Psoas muscle (tissue), 8 donors: ENCODE measurements around the gene ITGA1. TPM values are rescaled to one million over a fixed set of nuclear protein-coding genes. Genes with fewer than 3 reads are reported as not detected.

Experiments used
- ATAC-seq, 4 donors: fragments of 200-7000 bp; cut with Tn5 transposase; one replicate each; pipeline ENCODE4 v1.9.1; 2020; ENCODE audit warnings: moderate library complexity in 3 of 4, mild to moderate bottlenecking in 2 of 4
- DNase-seq, 2 donors: peaks; one replicate each; pipeline ENCODE4 v3.0.0-alpha.2; 2020
- H3K27ac ChIP-seq: fragments of 200-600 bp; one replicate; pipeline ENCODE4 v1.8.0; 2022
- H3K27me3 ChIP-seq, 3 donors: fragments of 200-600 bp in 1 of 3; one replicate each; pipeline versions ENCODE4 v1.6.1 to v1.8.0; 2013 to 2022; ENCODE audit warnings: low read length in 2 of 3, mild to moderate bottlenecking in 2 of 3, moderate library complexity in 1 of 3; ENCODE audit not compliant: insufficient read depth in 3 of 3
- H3K36me3 ChIP-seq, 2 donors: fragments of 200-600 bp in 1 of 2; one replicate each; pipeline versions ENCODE4 v1.6.1 to v1.8.0; 2013 to 2022; ENCODE audit warnings: low read depth in 1 of 2, mild to moderate bottlenecking in 1 of 2, moderate library complexity in 1 of 2; ENCODE audit not compliant: insufficient read depth in 1 of 2
- H3K4me1 ChIP-seq: fragments of 200-600 bp; one replicate; pipeline ENCODE4 v1.8.0; 2022
- H3K4me3 ChIP-seq: fragments of 200-600 bp; one replicate; pipeline ENCODE4 v1.8.0; 2022; ENCODE audit warnings: mild to moderate bottlenecking
- H3K9me3 ChIP-seq: fragments of 200-600 bp; one replicate; pipeline ENCODE4 v1.8.0; 2022
- WGBS, 3 donors: extraction: QIAGEN DNeasy Blood & Tissue Kit; methylation state at CpG; one replicate each; pipeline versions ENCODE4 v1.1.6 to v1.1.7; 2013; 5-methylcytosine and 5-hydroxymethylcytosine counted together
- intact Hi-C, 2 donors: fragments of 100-400 bp; cut with DNase I; formaldehyde crosslinking; loops; one replicate each; pipeline versions ENCODE4 v1.11.0 to v1.14.2; 2022
- polyA plus RNA-seq, 3 donors: library from polyadenylated mRNA; stranded (reverse); fragments of 200-250 nt; gene quantifications; one replicate each; pipeline ENCODE4 v1.2.3, GENCODE V29; 2013
- total RNA-seq, 4 donors: library from RNA; stranded (reverse); fragmentation: NEBNext Ultra II Directional in 2 of 4; extraction: Animal tissue kit (Norgen Biotek cat#: 25700) in 2 of 4; gene quantifications; one replicate each; pipeline versions ENCODE4 v1.2.1 to v1.2.4, GENCODE V29; 2021 to 2023
- TF ChIP-seq, protein P1 (sequence below): fragments of 200-600 bp; IDR thresholded peaks from one replicate; pipeline ENCODE4 v1.8.0; 2022; ENCODE audit warnings: antibody characterized with exemption
- donor health status: healthy with polysubstance abuse.
- donor health status: DM: no; HTN: no; CAD: no; lungs with moderate emphysema.
- donor health status: Bipolar disorder and iron deficiency.
- donor health status: healthy.
- donor health status: DM: yes; HTN: yes; CAD: no.
- donor health status: DM: no; HTN: no; CAD: no.
- donor health status: DM: no; HTN: no; CAD: no.
- donor health status: DM: yes; HTN: yes; CAD: no.

The ITGA1 gene
- total and polyA plus RNA-seq, 7 donors: 3.4 to 29.3 (median 13.0) TPM

DNA sequence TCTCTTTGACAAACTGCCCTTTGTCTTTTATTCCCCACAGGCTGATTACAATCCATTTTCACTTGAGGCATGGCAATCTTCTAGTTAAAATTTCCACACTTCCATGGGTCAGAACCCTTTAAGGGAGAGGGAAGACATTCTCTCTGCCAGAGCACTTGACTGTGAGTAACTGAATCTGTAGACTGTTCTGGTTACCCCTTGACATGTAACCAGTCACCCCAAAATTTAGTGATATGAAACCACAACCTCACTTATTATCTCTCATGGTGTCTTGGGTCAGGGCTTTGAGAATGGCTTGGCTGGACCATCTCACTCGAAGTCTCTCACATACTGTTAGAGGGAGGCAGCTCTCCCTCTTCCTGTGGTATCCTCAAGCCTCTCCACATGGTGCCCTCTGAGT, 215.4 kb downstream of the ITGA1 start:
- intact Hi-C loops: no loop called here
- no peaks in the 10 kb centered on the region for H3K27me3 ChIP-seq
- no peak overlapping the region for H3K27ac ChIP-seq
- TF ChIP-seq, protein P1, sequence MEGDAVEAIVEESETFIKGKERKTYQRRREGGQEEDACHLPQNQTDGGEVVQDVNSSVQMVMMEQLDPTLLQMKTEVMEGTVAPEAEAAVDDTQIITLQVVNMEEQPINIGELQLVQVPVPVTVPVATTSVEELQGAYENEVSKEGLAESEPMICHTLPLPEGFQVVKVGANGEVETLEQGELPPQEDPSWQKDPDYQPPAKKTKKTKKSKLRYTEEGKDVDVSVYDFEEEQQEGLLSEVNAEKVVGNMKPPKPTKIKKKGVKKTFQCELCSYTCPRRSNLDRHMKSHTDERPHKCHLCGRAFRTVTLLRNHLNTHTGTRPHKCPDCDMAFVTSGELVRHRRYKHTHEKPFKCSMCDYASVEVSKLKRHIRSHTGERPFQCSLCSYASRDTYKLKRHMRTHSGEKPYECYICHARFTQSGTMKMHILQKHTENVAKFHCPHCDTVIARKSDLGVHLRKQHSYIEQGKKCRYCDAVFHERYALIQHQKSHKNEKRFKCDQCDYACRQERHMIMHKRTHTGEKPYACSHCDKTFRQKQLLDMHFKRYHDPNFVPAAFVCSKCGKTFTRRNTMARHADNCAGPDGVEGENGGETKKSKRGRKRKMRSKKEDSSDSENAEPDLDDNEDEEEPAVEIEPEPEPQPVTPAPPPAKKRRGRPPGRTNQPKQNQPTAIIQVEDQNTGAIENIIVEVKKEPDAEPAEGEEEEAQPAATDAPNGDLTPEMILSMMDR: no peak
- H3K4me3 ChIP-seq: no peak overlapping the region
- H3K9me3 ChIP-seq: no peaks in the 10 kb centered on the region
- no peaks in the 10 kb centered on the region for H3K36me3 ChIP-seq
- ATAC-seq: no peak
- no peaks in the 10 kb centered on the region for H3K4me1 ChIP-seq
- DNase-seq: no peak
- 95 to 100% (median 96%) methylated on average over 1 of the region's 1 CpG for WGBS, 3 donors

DNA sequence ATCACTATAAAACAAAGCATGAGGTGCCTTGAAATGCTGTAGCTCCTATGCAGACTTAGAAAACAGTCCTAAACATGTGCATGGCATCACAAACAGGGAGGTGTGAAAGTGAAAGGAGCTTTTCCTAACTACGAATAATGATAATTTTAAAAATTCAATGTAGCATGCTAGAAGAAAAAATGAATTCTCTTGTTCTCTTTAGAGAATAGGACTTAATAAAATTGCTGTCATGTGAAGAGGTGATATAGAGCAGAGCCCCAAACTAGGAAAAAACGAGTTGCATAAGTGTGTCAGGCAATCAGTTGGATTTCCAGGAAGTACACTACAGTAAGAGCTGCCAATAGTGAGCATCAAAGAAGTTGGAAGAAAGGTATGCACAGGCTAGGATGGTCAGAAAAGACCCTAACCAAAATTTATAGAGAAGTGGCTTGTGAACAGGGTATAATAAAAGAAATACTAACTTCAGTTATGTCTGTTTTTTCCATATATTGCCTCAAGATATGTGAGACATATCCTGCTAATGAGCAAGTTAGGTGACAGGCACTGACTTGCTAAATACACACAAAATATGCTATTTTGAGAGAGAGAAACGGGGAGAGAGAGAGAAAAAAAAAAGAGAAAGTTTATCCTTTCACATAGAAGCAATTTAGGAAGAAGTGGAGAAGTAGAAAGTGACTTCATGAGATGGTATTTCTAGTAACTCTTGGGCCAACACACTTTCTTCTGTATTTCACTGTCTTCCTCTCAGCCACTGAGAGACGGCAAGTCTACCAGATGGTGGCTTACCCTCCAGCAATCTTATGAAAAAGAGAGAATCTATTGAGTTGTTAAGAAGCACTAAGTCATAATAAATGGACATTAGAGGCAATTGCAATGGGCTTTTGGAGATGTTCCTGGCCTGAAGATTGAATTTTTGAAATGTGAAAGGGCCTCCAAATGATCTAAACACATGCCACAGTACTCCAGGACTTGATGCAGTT, 219.5 kb downstream of the ITGA1 start:
- ATAC-seq (no peak), DNase-seq (no peak)
- no peaks in the 10 kb centered on the region for H3K36me3 ChIP-seq
- no peaks in the 10 kb centered on the region for H3K27me3 ChIP-seq
- no peaks in the 10 kb centered on the region for H3K4me1 ChIP-seq
- TF ChIP-seq, protein P1: no peak
- intact Hi-C loops: no loop called here
- no peak overlapping the region for H3K4me3 ChIP-seq
- no peaks in the 10 kb centered on the region for H3K9me3 ChIP-seq
- H3K27ac ChIP-seq: no peak overlapping the region
- whole genome bisulfite sequencing, 3 donors: 53 to 62% (median 61%) methylated on average over 4 of the region's 4 CpGs

- H3K27ac ChIP-seq: no peak overlapping the region
- no peak for DNase-seq
- TF ChIP-seq, protein P1: no peak
- no peaks in the 10 kb centered on the region for H3K4me1 ChIP-seq
- 54 to 71% (median 64%) methylated on average over 1 of the region's 1 CpG for WGBS, 3 donors
- H3K9me3 ChIP-seq: no peaks in the 10 kb centered on the region
- intact Hi-C loops: no loop called here
- H3K36me3 ChIP-seq: no peaks in the 10 kb centered on the region
- no peaks in the 10 kb centered on the region for H3K27me3 ChIP-seq
- ATAC-seq: no peak
- no peak overlapping the region for H3K4me3 ChIP-seq
Measured at GRCh38 chr5:53008751-53009150, 221.0 kb downstream of the ITGA1 start.

Other genes with a start within 250 kb of the ITGA1 start
- gene PELO, start within 50 bp of the ITGA1 start, total RNA-seq: 10 to 100 TPM; 24.8 to 30.1 (median 25.3) TPM
- 10 to 100 TPM; 13.1 to 26.7 (median 26.6) TPM for gene PELO, start within 50 bp of the ITGA1 start, polyA plus RNA-seq
- under 1 TPM; 0.36 to 0.91 (median 0.68) TPM for gene ITGA2, start 201.4 kb downstream of the ITGA1 start, total RNA-seq
- under 1 TPM; 0.10 to 0.86 (median 0.17) TPM for gene ITGA2, start 201.4 kb downstream of the ITGA1 start, polyA plus RNA-seq